HL-60 (cell line): ENCODE data around the gene SLC41A3.
"Not testable (repeated sequence)": the region's sequence is repeated elsewhere in the genome, so short reads cannot be mapped to it uniquely, and the experiment has no call there.

Experiments used
- CTCF ChIP-seq: IDR thresholded peaks from one replicate; pipeline ENCODE4 v1.5.1; 2011; ENCODE audit warnings: low read length, control low read depth, inconsistent platforms; ENCODE audit not compliant: insufficient read depth
- GABPA ChIP-seq: IDR thresholded peaks from 2 replicates; pipeline ENCODE4 v1.6.1; 2012; ENCODE audit warnings: low read depth
- REST ChIP-seq: IDR thresholded peaks from 2 replicates; pipeline ENCODE4 v1.6.1; 2012; ENCODE audit warnings: low read depth; ENCODE audit not compliant: insufficient replicate concordance

GRCh38 chr3:125975245-125976002, 108.5 kb downstream of the SLC41A3 start:
- TF ChIP-seq CTCF, GABPA, REST: not testable (repeated sequence)
